GM12873 (cell line): Measurements from ENCODE around the gene GLRA1.

Experiments
- CTCF ChIP-seq: IDR thresholded peaks from 2 replicates; pipeline ENCODE4 v1.5.1; 2012; ENCODE audit warnings: low read depth, mild to moderate bottlenecking, moderate library complexity, low read length, control low read depth; ENCODE audit not compliant: insufficient read depth; ENCODE audit errors: missing control alignments

The GLRA1 gene

GRCh38 chr5:151847871-151848270 lies 76.8 kb downstream of the GLRA1 start:
- TF ChIP-seq CTCF, result no peak

GRCh38 chr5:151846765-151847164 lies 77.9 kb downstream of the GLRA1 start:
- TF ChIP-seq CTCF, result no peak

GRCh38 chr5:151829370-151829769 lies 95.3 kb downstream of the GLRA1 start:
- TF ChIP-seq CTCF, result no peak

DNA sequence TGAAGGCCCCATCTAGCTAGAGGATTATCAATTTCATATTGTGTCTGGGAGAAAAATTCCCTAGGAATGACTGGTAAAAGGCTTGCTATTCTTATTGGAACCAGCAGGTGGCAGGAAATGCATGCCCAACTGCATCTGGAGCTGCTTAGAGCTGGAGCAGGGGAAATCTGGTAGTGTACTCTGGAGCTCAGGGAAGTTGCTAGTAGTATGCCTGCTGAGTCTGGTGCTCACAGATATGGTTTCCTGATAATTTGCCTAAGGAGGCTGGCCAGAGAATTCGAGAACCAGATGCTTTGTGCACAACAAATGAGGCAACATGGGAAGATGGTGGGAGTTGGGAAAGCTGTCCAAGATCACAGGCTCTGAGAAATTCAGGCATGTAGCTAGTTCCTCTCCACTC lies 99.2 kb downstream of the GLRA1 start:
- TF ChIP-seq CTCF, result peak; percentile 86

GRCh38 chr5:151822141-151822540 lies 102.5 kb downstream of the GLRA1 start:
- TF ChIP-seq CTCF, result no peak

DNA sequence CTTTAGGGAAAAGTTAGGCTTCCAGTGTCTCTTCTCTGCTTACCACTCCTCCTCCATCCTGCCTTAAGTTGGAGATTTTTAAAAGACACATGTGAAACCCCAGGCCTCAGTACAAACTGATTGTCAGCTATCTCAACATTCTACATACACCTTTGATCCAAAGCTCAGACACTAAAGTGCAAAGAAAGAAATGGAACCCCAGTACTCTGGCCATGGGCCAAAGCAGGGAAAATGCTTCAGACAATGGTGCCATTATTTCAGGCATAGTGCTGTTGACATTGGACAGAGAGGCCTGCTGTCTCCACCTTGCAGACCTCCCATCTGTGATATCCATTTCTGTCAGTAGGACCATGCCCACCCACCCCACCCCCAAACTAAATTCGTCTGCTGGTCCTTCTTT lies 103.7 kb downstream of the GLRA1 start:
- no peak for TF ChIP-seq CTCF

- TF ChIP-seq CTCF, result no peak
Observed at GRCh38 chr5:151820271-151820670, 104.4 kb downstream of the GLRA1 start.
